NCI-H1092 treated with DMSO at 0.1 percent for 48 hours (cell line): ENCODE measurements around the gene PGF.
A peak's percentile ranks its signal among the peaks of the same experiment; 100 is the strongest.

Experiments
- DNase-seq: peaks from one replicate; lab custom pipeline; 2025; lab: John Stamatoyannopoulos, UW

PGF gene

DNA sequence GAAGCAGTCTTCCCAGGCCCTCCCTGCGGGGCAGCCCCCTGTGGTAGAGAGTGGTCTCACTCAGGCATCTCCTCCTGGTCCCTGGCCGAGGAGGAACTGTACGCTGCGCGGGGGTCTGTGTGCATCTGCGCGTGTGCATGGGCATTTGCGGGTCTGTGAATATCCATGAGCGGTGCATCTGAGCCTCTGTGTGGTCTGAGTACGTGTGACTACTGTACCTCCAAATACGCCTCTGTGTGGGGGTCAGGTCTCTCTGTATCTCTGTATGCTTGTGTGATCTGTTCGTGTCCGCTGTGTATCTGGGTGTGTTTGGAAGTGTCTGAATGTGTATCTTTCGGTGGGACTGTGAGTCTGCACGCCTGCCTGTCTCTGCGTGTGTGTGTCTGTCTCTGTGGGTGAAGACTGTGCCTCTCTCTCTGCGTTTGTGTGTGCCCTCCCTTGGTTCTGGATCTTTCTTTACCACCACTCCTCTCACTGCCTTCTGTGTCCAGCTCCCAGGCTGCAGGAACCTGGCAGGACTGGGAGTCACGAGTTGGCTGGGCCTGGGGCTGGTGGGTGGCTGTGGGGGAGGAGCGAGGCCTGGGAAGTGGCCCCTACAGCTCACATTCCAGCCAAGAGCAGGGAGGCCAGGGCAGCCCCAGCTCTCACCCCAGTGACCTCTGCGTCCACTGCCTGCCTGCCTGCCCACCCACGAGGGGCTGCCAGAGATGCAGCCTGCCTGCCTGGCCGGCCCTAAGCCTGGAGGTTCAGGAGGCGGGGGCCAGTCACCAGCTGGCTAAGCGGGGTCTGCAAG is 1.1 kb upstream of the PGF start:
- DNase-seq = no peak

DNA sequence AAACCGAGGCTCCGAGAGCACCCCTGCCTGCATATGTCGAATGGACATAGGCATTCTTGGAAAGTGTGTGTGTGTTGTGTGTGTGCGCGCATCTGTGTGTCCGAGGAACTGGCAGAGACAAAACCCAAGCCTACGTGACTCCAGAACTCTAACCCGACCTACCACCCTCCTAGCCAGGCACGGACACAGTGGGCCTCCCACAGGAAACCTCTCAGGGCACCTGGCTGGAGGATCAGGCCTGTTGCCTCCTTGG is 556 bp upstream of the PGF start:
- DNase-seq = no peak

DNA sequence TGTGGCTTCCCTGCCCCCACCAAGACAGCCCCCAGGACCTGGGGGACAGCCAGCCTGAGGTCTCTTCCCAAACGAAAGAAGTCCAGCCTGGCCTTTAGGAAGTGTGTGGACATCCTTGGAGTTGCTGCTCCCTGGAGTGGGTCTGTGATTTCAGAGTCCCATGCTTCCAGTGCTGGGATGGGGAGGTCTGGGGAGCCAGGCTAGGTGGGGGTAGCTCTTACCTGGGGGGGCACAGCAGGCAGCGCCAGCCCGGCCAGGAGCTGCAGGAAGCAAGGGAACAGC is 509 bp downstream of the PGF start:
- DNase-seq = no peak

DNA sequence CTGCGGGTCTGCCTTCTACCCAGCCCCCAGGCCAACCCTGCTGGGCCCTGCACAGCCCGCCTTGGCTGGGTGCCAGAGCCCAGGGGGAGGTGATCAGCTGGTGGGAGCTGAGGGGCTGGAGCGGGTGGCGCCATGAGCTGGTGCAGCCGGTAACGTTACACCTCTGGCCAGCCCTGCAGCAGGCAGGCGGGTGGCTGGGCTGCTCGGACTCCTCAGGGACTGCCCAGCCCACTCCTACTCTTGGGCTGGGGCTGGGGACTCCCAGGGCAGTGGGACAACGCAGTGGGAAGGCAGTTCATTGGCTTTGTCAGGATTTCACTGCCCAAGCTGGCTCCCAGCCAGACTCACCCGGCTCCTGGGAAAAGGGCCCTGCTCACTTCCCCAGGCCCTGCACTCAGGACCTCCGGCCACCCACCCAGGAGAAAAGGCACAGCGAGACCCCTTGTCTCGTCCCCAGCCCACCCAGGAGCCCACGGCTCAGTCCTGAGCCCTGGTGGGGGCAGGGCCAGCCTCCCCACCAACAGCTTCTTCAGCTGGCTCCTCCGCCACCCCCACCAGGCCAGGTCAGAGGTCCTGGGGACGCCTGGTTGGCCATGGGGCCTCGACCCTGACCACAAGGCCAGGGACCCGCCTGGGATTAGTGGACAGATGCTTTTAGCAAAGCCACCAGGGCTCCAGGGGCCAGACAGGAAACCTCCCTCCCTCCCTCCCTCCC is 1.0 kb downstream of the PGF start:
- peak; percentile 75 for DNase-seq

DNA sequence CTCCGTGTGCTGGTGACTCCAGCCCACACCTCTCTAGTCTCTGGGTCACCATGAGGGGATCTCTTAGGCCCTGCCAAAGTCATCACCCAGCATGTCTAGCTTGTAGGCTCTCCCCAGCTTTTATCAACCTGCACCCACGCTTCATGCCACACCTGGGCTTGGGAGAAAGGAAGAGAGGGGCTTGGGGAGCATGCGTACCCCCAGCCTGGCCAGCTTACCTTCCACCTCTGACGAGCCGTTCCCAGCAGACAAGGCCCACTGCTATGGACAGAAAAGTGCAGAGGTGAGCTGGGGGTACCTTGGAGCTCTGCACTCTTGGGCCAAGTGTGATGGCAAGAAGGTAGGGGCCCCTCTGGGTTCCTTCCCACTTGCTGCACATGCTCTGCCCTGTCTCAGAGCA is 1.7 kb downstream of the PGF start:
- no peak for DNase-seq

DNA sequence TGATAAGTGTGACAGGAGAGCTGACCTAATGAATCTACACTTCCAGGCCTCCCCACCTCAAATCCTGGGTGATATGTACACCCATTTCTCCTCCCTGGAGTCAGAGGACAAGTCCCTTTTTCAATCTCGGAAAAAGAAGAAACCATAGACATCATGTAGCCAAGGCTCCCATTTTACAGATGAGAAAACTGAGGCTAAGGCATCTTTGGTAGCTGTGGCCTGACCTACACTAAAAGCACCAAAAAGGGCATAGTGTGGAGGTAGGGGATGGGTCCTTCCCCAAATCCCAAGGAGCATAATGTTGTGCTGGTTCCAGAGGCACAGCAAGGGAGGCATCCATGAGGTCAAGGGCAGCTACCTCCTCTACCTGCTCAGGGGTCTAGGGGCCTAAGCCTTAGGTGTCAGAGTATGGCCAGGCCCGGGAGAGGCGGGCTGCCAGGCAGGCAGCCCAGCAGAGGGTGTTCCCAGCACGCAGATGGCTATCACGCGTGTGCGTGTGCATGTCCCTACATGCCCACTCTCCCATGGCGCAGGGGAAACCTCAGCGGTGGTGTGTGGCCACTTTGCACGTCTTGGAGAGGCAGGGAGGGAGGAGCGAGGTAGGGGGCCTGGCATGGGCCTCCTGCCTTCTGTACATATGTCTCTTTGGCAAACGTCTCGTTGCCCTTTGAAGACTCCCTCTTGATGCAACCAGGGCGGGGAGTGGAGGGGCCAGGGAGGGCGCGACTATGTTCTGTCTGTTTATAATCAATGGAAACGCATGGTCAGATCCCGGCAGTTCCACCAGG is 2.5 kb downstream of the PGF start:
- DNase-seq = no peak

DNA sequence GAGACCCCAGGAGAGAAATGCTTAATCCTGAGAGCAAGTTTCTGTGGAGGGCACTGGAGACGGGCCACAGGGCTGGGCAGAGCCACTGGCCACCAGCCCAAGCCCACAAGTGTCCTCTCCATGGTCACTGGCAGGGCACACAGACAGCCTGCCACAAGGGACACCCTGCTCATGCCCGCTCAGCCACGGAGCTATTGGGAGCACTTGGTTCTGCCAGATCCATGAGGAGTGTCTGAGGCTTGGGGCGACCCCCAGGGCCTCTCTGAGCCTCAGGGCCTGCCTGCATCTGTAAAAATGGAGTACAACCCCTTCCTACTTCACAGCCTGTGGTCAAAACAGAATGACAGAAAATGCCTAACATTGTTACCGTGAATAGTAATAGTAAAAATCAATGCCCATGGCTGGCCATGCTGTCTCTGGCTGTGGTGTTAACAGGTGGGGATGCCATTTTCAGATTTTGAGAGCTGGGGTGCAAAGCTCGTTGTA is 3.2 kb downstream of the PGF start:
- DNase-seq = no peak

DNA sequence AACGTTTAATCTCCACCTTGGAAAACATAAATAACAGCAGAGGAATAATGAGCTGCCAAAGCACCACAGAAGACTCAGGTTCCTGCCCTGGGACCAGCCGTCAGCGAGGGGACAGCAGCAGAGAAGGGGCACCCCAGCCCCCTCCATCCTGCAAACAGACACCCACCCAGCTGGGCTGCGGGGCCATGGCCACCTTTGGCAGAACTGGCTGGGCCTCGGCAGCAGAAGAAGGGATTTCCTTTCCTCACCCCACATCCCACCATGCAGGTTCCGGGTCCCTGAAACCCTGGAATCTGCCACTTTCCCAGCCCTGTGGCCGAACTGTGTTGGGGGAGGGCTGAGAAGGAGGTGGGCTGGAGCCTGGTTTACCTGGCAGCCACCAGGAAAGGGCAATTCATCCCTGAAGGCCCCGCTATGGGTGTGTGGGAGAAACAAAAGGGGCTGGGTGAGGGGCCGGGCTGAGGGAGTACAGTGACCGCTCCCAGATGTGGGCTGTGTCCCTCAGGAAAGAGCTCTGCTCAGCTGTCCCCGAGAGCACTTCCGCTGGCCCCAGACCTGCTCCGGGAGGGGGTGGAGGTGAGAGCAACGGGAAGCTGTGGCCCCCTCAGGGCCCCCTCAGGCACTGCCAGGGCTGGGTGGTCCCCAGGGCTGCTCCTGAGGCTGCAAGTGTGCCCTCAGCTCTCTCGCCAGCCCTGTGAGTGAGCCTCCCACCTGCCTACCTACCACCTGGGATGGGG is 3.8 kb downstream of the PGF start:
- no peak for DNase-seq

DNA sequence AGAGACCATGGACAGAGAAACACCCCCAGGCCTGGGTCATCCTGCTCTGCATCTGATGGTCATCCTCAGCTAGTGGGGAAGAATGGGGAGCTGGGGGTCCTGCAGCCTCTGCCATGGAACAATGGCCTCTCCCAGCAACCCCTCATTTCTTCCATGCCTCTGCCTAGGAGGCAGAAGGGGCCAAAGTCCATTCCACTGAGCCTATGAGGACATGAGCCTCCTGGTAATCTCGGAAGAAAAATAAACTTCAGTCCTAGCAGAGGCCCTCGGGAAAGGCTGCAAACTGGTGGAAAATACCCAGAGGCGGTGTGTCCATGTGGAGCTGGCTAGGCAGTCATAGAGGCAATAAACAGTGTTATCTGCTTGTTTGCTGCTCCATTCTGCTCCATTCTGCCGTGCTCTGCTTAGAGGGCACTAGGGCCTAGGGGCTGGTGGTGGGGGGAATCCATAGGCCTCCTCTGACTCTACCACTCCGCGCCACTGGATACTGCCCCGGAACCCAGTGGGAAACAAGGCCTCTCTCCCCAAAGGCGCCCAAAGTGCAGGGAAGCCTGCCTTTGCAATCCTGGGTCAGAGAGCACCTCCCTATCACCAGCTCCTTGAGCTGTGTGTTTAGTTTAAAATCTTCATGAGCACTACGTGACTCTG is 4.5 kb downstream of the PGF start:
- no peak for DNase-seq

DNA sequence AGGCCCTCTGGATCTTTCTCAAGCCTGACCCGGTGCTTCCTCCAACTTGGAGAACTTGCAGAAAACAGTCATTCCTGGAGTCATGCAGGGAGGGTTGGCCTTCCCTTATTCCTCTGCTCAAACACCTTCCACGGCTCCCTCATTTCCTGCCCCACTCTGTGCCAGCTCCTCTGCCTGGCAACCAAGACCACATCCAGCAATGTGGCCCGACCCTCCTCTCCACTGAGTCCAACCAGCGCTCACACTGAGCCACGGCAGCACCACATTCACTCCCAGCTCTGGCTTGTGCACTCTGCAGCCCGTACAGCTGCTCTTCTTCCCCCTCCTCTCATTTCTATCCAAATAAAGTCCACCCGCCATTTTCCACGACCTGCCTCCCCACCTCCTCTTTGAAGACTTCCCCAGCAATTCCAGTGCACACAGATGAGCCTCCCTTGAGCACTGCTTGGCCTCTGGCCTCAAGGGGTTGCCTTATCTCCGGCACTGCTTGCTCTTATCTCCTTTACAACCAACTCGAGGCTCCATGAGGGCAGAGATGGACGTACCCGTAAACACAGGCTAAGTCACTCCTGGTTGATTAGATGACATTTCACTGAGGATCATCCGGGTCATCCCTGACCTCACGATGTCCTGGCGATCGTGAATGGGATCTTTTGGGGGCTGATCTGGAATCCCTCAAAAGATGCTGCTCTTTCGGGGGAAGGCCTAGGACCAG is 5.4 kb downstream of the PGF start:
- no peak for DNase-seq

DNA sequence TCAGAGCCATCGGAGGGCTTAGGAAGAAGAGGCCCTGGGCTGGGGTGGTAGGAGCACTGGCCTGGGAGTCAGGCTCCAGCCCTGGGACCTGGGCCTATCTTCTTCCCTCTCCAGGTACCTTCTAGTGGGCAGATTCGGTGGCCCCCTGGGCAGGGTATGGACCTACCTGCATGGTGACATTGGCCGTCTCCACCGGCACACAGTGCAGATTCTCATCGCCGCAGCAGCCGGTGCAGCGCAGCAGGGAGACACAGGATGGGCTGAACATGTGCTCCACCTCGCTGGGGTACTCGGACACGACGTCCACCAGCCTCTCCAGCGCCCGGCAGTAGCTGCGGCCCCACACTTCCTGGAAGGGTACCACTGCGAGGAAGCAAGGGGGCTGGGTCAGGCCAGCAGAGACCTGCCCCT is 6.2 kb downstream of the PGF start:
- DNase-seq = no peak

DNA sequence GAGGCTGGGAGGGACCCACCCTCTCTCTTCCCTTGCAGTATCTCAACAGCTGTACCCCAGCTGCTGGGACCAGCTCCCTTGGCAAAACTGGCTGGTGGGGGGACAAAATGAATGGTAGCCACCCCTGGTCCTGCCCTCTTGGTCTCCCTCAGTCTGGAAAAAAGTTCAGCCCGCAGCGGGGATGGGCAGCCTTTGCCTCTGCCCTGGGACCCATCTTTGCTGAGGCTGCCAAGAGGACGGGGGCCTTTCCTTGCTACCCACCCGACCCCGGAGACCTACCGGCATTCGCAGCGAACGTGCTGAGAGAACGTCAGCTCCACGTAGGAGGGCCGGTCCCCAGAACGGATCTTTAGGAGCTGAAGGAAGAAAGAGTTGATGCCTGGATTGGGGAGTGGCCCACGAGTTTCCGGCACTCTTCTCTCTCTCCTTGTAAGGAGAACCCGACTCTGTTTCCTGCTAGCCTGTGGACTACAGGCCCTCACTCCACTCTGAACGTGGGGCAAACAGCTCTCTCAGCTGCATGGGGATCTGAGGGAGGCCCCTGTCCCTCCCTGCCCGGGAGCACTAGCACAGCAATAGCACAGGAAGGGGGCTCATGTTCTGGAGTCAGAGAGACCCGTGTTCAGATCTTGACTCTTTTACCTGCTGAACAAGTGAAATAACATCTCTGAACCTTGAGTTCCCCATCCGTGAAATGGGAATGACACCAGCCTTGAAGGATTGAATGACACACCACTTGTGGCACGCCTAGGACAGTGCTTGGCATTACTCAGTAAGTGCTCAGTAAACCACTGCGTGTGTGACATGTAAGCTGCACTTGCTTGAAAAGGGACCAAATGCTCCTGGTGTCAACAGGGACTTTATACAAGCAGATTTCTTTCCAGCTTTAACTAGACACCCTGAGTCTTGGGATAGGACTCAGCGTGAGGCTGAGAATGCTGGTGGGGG is 6.9 kb downstream of the PGF start:
- no peak for DNase-seq

DNA sequence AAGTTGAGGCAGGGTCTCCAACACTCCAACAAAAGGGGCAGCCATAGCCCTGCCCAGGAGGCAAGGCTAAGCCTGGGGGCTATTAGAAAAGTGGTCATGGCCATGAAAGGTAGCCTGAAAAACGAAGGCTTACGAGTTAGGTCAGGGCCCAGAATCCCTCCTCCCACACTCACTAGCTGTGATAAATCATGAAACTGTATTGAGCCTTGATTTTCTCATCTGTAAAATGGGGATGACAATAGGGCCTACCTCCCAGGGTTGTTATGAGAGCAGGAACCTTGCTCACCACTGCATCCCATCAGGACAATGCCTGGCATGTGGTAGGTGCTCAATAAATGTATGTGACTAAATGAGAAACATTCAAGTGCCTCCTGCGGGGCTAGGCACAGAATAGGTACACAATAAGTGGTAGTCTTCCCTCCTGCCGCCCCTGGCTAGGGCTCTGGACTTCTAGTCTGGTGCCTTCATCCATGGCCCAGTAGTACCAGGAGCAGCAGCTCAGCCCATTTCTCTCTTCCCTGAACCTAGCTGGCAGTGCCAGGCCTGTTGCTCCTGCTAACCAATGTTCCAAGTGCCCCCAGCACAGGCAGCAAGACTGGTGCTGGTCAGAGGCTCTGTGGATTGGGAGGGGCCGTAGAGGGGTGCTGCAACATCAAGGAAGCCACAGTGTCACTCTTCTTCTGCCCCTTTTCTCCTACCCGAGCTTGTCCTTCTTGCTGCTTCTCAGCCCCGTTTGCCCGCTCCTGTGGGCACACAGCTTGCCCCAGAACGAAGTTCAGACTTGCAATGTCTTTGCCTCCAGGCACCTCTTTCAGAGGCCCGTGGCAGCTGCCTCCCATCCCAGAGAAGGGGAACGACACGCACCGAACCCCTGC is 7.8 kb downstream of the PGF start:
- no peak for DNase-seq

DNA sequence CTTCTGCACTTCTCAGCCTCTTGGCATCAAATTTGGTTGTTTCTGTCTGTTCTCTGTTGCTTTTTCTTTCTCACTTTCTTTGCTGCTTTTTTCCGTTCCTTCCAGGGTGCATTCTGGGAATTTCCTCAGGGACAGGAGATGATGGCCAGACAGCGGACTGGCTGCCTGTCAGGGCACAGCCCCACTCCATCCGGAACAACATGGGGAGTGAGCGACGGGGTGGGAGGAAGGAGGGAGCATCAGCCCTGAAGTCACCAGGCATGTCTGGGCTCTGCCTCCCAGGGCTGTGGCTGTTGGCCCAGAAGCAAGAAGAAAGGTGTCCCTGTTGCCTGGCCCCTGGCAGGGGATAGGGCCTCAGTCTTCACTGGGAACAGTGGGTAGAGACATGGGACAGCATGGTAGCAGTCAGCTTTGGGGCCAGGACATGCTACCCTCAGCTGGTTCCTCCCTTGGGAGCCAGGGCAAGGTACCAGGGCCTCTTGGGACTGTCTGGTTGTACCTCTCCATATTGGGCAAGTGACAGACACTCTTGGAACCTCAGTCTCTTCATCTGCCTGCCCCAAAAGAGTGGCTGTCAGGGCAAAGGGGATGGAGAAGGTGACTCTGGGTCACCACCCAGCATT is 8.6 kb downstream of the PGF start:
- no peak for DNase-seq

DNA sequence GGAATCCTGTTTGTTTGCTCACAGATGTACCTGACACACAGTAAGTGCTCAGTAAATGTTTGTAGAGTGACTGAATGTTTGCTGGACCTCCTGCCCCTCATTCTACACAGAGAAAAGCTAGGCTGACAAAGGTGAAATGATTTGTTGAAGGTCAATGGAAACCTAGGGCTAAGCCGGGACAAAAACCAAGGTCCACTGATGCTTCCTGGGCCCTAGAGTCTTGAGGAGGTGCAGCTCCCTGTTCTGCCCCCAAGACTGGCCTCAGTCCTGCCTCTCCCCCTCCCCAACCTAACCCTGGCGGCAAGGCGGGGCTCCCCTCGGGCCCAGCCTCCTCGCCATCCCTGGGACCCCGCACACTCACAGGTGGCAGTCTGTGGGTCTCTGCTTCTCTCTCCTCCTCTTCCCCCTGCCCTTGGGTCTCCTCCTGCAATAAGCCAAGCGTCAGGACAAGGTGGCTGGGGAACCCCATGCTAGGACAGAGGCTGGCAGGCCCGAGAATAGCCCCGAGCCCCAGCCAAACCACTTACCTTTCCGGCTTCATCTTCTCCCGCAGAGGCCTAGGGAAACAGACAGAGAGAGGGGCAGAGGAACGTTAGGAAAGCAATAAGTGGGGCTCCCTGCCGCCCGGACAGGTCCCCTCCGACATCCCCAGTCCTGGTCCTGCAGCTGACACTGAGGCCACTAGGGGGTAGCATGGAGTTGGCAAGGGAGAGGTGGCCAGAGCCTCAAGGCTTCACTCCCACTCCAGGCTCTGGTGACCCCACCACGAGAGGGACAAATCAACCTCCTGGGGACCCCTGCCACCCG is 9.3 kb downstream of the PGF start:
- peak; percentile 60 for DNase-seq

DNA sequence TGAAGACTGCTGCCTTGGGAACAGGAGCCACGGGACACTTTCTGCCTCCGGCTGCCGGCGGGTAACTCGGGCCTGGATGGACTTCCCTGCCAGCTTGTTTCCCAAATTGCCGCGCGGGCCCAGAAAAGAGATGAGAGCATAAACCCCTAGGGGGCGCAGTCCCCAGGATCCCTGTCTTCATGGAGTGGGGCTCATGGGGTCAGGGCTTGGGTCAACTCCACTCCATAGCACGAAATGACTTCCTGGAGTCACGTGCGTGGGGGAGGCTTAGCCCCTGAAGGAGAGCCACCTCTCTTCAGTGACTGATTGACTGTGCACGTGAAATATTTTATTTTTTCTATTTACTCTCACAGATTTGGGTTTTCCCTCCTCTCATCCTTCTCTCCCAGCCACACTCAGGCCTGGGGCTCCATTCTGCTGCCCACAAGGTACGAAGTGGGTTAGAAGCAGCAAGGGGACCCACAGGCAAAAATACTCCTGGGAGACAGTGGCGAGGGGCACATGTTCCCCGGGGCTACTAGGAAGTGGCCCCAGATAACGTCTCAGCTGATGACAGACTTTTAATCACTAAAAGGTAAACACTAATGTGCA is 10.0 kb downstream of the PGF start:
- no peak for DNase-seq

DNA sequence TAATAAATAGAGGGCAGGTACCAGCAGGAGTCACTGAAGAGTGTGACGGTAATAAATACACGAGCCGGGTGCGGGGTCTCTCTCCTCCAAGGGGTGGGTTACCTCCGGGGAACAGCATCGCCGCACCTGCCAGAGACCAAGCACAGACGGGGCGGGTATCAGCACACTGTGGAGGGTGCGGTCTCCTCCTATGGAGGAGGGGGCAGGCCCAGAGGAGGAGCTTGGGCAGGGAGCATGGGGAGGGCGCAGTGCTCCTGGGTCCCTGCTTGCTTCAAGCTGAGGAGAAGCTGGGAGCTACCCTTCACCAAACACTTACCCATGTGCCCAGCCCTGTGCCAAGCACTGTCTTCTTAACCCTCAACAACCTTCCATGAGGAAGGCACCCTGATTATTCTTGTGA is 12.8 kb downstream of the PGF start:
- DNase-seq = no peak

DNA sequence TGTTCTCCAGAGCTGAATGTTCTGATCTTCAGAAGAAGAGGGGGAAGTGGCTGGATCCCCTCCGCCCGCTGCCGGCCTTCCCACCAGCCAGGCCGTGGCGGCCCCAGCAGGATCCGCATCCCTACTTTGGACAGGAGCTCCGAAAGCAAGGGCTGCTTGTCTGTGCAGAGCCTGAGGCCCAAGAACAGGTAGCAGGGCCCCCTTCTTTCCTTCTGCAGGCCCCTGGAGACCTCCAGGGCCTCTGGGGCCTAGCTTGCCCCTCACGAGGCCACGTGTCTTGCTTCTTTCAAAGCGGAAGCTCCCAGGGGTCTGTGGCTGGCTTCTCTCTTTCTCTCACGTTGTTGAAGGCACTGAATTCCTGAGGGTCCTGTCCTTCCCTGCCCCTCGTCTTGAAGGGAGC is 13.2 kb downstream of the PGF start:
- no peak for DNase-seq
